ENCODE results near the gene DPP10. TPM values are rescaled to one million over a fixed set of nuclear protein-coding genes. Genes with fewer than 3 reads are reported as not detected.

Gene DPP10
- polyA plus RNA-seq, 4 donors: 11.5 to 24.1 (median 15.6) TPM

- peak in 1 of 4 donors; percentile 6 for DNase-seq (ENCODE audit: low read depth in 4 of 4, low spot score in 3 of 4)
These were observed 137.1 kb downstream of the DPP10 start for GRCh38 chr2:114579542-114579941.

GRCh38 chr2:114580691-114581090 lies 138.2 kb downstream of the DPP10 start:
- DNase-seq (ENCODE audit: low read depth in 4 of 4, low spot score in 3 of 4): no peak

- DNase-seq (ENCODE audit: low read depth in 4 of 4, low spot score in 3 of 4): no peak
These were observed 155.9 kb downstream of the DPP10 start for GRCh38 chr2:114598329-114598728.

GRCh38 chr2:114609203-114609602 lies 166.8 kb downstream of the DPP10 start:
- no peak for DNase-seq (ENCODE audit: low read depth in 4 of 4, low spot score in 3 of 4)

- no peak for DNase-seq (ENCODE audit: low read depth in 4 of 4, low spot score in 3 of 4)
These were observed 167.4 kb downstream of the DPP10 start for GRCh38 chr2:114609801-114610200.

GRCh38 chr2:114610677-114611076 lies 168.2 kb downstream of the DPP10 start:
- no peak for DNase-seq (ENCODE audit: low read depth in 4 of 4, low spot score in 3 of 4)

GRCh38 chr2:114614592-114614991 lies 172.2 kb downstream of the DPP10 start:
- no peak for DNase-seq (ENCODE audit: low read depth in 4 of 4, low spot score in 3 of 4)

GRCh38 chr2:114628481-114628880 lies 186.0 kb downstream of the DPP10 start:
- no peak for DNase-seq (ENCODE audit: low read depth in 4 of 4, low spot score in 3 of 4)

- DNase-seq (ENCODE audit: low read depth in 4 of 4, low spot score in 3 of 4): no peak
These were observed 188.7 kb downstream of the DPP10 start for GRCh38 chr2:114631146-114631545.

- no peak for DNase-seq (ENCODE audit: low read depth in 4 of 4, low spot score in 3 of 4)
These were observed 199.8 kb downstream of the DPP10 start for GRCh38 chr2:114642166-114642770.

- DNase-seq (ENCODE audit: low read depth in 4 of 4, low spot score in 3 of 4): no peak
These were observed 200.6 kb downstream of the DPP10 start for GRCh38 chr2:114642988-114643553.

- no peak for DNase-seq (ENCODE audit: low read depth in 4 of 4, low spot score in 3 of 4)
These were observed 209.5 kb downstream of the DPP10 start for GRCh38 chr2:114651933-114652332.

GRCh38 chr2:114659880-114660279 lies 217.4 kb downstream of the DPP10 start:
- no peak for DNase-seq (ENCODE audit: low read depth in 4 of 4, low spot score in 3 of 4)

- DNase-seq (ENCODE audit: low read depth in 4 of 4, low spot score in 3 of 4): peak in 1 of 4 donors; percentile 12
These were observed 219.8 kb downstream of the DPP10 start for GRCh38 chr2:114661971-114662939.

GRCh38 chr2:114668415-114668814 lies 226.0 kb downstream of the DPP10 start:
- DNase-seq (ENCODE audit: low read depth in 4 of 4, low spot score in 3 of 4): no peak

- DNase-seq (ENCODE audit: low read depth in 4 of 4, low spot score in 3 of 4): no peak
These were observed 240.8 kb downstream of the DPP10 start for GRCh38 chr2:114683251-114683650.

- DNase-seq (ENCODE audit: low read depth in 4 of 4, low spot score in 3 of 4): no peak
These were observed 242.0 kb downstream of the DPP10 start for GRCh38 chr2:114684403-114684802.

- no peak for DNase-seq (ENCODE audit: low read depth in 4 of 4, low spot score in 3 of 4)
These were observed 242.7 kb downstream of the DPP10 start for GRCh38 chr2:114685102-114685501.

GRCh38 chr2:114688241-114688640 lies 245.8 kb downstream of the DPP10 start:
- DNase-seq (ENCODE audit: low read depth in 4 of 4, low spot score in 3 of 4): no peak

GRCh38 chr2:114698520-114698919 lies 256.1 kb downstream of the DPP10 start:
- no peak for DNase-seq (ENCODE audit: low read depth in 4 of 4, low spot score in 3 of 4)

GRCh38 chr2:114699423-114699944 lies 257.0 kb downstream of the DPP10 start:
- no peak for DNase-seq (ENCODE audit: low read depth in 4 of 4, low spot score in 3 of 4)
